ENCODE results near the gene NR2C1. TPM values are rescaled to one million over a fixed set of nuclear protein-coding genes. Genes with fewer than 3 reads are reported as not detected.

Gene NR2C1
- total and polyA plus RNA-seq, 2 of the 8 experiments (the other 6 are each of a cell fraction or from before 2014, with no cell fraction given) = 22.8 to 48.3 TPM

GRCh38 chr12:95059984-95060383, 13.4 kb downstream of the NR2C1 start (continued):
- no peak for TF ChIP-seq BACH1 (IDR thresholded peaks at IDR 0.05; ENCODE audit: low read length)
- no peak for TF ChIP-seq TBP (IDR thresholded peaks at IDR 0.05; ENCODE audit: low read depth, low read length)
- TF ChIP-seq CHD7 (IDR thresholded peaks at IDR 0.05; ENCODE audit: insufficient replicate concordance, low read length) = no peak
- TF ChIP-seq SIX5 (IDR thresholded peaks at IDR 0.05; ENCODE audit: low read depth, low read length) = no peak
